DOHH2 (cell line): ENCODE measurements around the gene PDE1C.

Experiments
- H3F3A ChIP-seq: fragments of 200-600 bp; sonication (generic), shearing (Covaris generic); 2 replicates; pipeline ENCODE4 v1.6.0; 2016; ENCODE audit warnings: antibody characterized with exemption, mild to moderate bottlenecking; ENCODE audit not compliant: control insufficient read depth, insufficient read depth
- H3K27ac ChIP-seq: fragments of 200-600 bp; sonication (generic); 2 replicates; pipeline ENCODE4 v1.5.1; 2014; ENCODE audit warnings: low read depth, mild to moderate bottlenecking, low read length, moderate library complexity
- H3K27me3 ChIP-seq: fragments of 200-600 bp; sonication (generic); 2 replicates; pipeline ENCODE4 v1.6.1; 2014; ENCODE audit warnings: mild to moderate bottlenecking, low read length, mixed read lengths; ENCODE audit not compliant: control insufficient read depth
- H3K36me3 ChIP-seq: fragments of 200-600 bp; sonication (generic); 2 replicates; pipeline ENCODE4 v1.6.1; 2014; ENCODE audit warnings: mild to moderate bottlenecking, low read length, moderate library complexity, mixed read lengths; ENCODE audit not compliant: control insufficient read depth
- H3K4me1 ChIP-seq: fragments of 200-600 bp; sonication (generic); 2 replicates; pipeline ENCODE4 v1.6.1; 2014; ENCODE audit warnings: mild to moderate bottlenecking, low read length, mixed read lengths; ENCODE audit not compliant: control insufficient read depth
- H3K4me2 ChIP-seq: fragments of 200-600 bp; sonication (generic); 2 replicates; pipeline ENCODE4 v1.6.0; 2014; ENCODE audit warnings: mild to moderate bottlenecking, low read length, moderate library complexity
- H3K4me3 ChIP-seq: fragments of 200-600 bp; sonication (generic); 2 replicates; pipeline ENCODE4 v1.5.1; 2014; ENCODE audit warnings: mild to moderate bottlenecking, low read length, mixed read lengths
- H3K79me2 ChIP-seq: fragments of 200-600 bp; sonication (generic); 2 replicates; pipeline ENCODE4 v1.6.1; 2014; ENCODE audit warnings: mild to moderate bottlenecking, low read length, mixed read lengths; ENCODE audit not compliant: control insufficient read depth
- H3K9me2 ChIP-seq: fragments of 200-600 bp; sonication (generic); replicated peaks from 2 replicates; pipeline ENCODE4 v1.6.1; 2014; ENCODE audit warnings: mild to moderate bottlenecking, low read length, mixed read lengths; ENCODE audit not compliant: control insufficient read depth
- H3K9me3 ChIP-seq: fragments of 200-600 bp; sonication (generic); 2 replicates; pipeline ENCODE4 v1.6.1; 2014; ENCODE audit warnings: antibody characterized with exemption, low read length, mixed read lengths; ENCODE audit not compliant: control insufficient read depth, insufficient read depth
- H4K20me1 ChIP-seq: fragments of 200-600 bp; sonication (generic); 2 replicates; pipeline ENCODE4 v1.6.0; 2014; ENCODE audit warnings: low read depth, mild to moderate bottlenecking, antibody characterized with exemption, low read length, moderate library complexity; ENCODE audit not compliant: control insufficient read depth, insufficient read depth
- EZH2phosphoT487 ChIP-seq: fragments of 200-600 bp; sonication (generic); IDR thresholded peaks from 2 replicates; pipeline ENCODE4 v1.6.1; 2017; ENCODE audit warnings: borderline replicate concordance, mild to moderate bottlenecking, antibody characterized with exemption, low read length, moderate library complexity, mixed read lengths
- TF ChIP-seq, protein P1 (sequence below): fragments of 200-600 bp; sonication (generic); IDR thresholded peaks from one replicate; pipeline ENCODE4 v1.5.1; 2014; ENCODE audit warnings: antibody characterized with exemption, mild to moderate bottlenecking, low read depth, low read length; ENCODE audit not compliant: poor library complexity, severe bottlenecking

The PDE1C gene

DNA sequence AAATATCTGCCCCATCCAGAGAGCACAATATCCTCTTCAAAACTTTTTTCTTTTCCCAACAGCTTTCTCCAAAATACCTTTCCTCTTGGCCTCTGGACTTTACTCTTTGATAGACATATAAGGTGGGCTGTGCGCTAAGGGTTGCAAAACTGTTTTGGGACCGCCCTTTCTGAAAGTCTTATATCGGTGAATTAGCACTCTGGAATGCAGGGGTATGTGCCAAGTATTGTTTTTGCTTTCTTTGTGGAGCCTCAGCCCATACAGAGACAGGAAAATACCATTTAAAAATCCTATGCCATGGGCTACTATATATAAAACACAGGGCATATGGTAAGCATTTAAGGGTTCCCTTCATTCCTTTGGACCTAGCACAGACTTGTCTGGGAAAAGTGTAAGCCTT lies 345.5 kb downstream of the PDE1C start:
- no peaks in the 10 kb centered on the region; the same call in 1 of the 2 replicates for H3K27me3 ChIP-seq
- H3F3A ChIP-seq = no peaks in the 10 kb centered on the region
- H3K27ac ChIP-seq = no peak overlapping the region
- no peak overlapping the region for H3K4me2 ChIP-seq
- H3K9me3 ChIP-seq = no peaks in the 10 kb centered on the region
- no peaks in the 10 kb centered on the region for H3K9me2 ChIP-seq
- no peaks in the 10 kb centered on the region for H3K36me3 ChIP-seq
- H3K79me2 ChIP-seq = no peaks in the 10 kb centered on the region
- H3K4me3 ChIP-seq = no peak overlapping the region
- H3K4me1 ChIP-seq = no peaks in the 10 kb centered on the region
- no peaks in the 10 kb centered on the region for H4K20me1 ChIP-seq
- TF ChIP-seq, protein P1, sequence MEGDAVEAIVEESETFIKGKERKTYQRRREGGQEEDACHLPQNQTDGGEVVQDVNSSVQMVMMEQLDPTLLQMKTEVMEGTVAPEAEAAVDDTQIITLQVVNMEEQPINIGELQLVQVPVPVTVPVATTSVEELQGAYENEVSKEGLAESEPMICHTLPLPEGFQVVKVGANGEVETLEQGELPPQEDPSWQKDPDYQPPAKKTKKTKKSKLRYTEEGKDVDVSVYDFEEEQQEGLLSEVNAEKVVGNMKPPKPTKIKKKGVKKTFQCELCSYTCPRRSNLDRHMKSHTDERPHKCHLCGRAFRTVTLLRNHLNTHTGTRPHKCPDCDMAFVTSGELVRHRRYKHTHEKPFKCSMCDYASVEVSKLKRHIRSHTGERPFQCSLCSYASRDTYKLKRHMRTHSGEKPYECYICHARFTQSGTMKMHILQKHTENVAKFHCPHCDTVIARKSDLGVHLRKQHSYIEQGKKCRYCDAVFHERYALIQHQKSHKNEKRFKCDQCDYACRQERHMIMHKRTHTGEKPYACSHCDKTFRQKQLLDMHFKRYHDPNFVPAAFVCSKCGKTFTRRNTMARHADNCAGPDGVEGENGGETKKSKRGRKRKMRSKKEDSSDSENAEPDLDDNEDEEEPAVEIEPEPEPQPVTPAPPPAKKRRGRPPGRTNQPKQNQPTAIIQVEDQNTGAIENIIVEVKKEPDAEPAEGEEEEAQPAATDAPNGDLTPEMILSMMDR = no peak
- no peak for TF ChIP-seq EZH2phosphoT487

DNA sequence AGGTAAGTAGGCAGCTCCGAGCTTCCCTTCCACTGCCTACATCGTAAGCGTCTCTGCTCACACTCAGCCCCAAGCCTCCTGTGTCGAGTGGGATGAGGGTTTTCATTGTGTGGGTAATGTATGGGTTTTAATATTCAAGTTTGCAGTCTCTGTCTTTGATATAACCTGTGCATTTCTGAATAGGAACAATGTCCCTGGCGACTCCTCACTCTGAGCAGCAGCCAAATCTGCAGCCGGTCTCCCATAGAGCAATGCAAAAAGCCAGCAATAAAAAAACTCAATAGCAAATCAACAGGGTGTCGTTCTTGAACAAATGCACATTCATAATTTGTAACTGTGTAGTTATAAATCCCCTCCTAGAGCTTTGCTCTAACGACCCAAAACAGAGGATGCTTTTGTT lies 349.8 kb downstream of the PDE1C start:
- Histone ChIP-seq H3K4me3 (no peak overlapping the region), H3K36me3 (no peaks in the 10 kb centered on the region), H3K27me3 (no peaks in the 10 kb centered on the region; the same call in 1 of the 2 replicates), H3K9me3 (no peaks in the 10 kb centered on the region), H4K20me1 (no peaks in the 10 kb centered on the region), H3K79me2 (no peaks in the 10 kb centered on the region), H3K4me1 (no peaks in the 10 kb centered on the region), H3F3A (no peaks in the 10 kb centered on the region), H3K4me2 (no peak overlapping the region), H3K27ac (no peak overlapping the region), H3K9me2 (no peaks in the 10 kb centered on the region)
- TF ChIP-seq, protein P1 = no peak
- TF ChIP-seq EZH2phosphoT487 = no peak

DNA sequence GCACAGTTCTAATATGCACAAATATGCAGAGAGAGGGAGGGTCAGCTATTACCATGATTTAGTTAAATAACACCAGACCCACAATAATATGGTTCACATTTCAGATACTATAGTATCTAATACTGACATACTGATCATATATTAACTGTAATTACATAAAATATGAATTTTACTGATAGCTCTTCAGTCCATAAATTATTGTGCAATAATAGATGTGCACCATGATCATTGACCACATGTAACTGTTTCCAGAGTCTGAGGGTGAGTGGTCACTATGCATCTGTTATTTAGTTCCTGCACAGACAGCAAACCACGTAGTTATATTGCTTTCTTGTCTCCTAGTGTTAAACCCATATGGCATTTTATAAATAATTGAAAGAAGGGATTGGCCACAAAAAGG lies 353.9 kb downstream of the PDE1C start:
- H3K36me3 ChIP-seq = no peaks in the 10 kb centered on the region
- no peaks in the 10 kb centered on the region for H3K27me3 ChIP-seq
- no peaks in the 10 kb centered on the region for H3F3A ChIP-seq
- TF ChIP-seq, protein P1 = no peak
- no peak for TF ChIP-seq EZH2phosphoT487
- H3K4me2 ChIP-seq = no peak overlapping the region
- H3K9me3 ChIP-seq = no peaks in the 10 kb centered on the region
- H4K20me1 ChIP-seq = no peaks in the 10 kb centered on the region
- H3K27ac ChIP-seq = no peak overlapping the region
- H3K9me2 ChIP-seq = no peaks in the 10 kb centered on the region
- no peak overlapping the region for H3K4me3 ChIP-seq
- H3K79me2 ChIP-seq = no peaks in the 10 kb centered on the region
- H3K4me1 ChIP-seq = no peaks in the 10 kb centered on the region

DNA sequence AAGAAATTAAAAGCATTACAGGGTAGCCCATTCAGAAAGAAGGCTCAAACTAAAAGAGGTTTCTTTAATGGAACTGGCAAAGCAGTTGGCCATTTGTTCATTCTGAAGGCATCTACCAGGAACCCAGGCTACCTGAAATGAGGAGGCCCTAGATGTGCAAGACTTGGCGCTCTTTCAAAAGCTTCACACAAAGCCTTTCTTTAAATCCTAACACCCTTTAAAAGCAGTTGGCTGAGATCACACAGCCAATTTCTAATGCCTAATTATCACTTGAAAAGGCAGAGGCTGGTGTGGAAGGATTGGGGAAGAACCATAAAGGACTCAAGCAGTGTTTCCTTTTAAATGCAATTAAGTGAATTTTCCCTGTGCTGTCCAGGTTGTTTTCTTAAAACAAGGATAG lies 360.0 kb downstream of the PDE1C start:
- Histone ChIP-seq H3K4me3 (no peak overlapping the region), H3K79me2 (no peaks in the 10 kb centered on the region), H3K36me3 (no peaks in the 10 kb centered on the region), H4K20me1 (no peaks in the 10 kb centered on the region), H3K4me2 (no peak overlapping the region), H3K27ac (no peak overlapping the region), H3K4me1 (no peaks in the 10 kb centered on the region), H3K9me3 (no peaks in the 10 kb centered on the region), H3F3A (no peaks in the 10 kb centered on the region), H3K9me2 (no peaks in the 10 kb centered on the region), H3K27me3 (peaks cover 10% of the 10 kb centered on the region)
- no peak for TF ChIP-seq EZH2phosphoT487
- TF ChIP-seq, protein P1 = no peak
